ENCODE results near the gene FADS6. TPM values are rescaled to one million over a fixed set of nuclear protein-coding genes. Genes with fewer than 3 reads are reported as not detected.

Gene FADS6, protein sequence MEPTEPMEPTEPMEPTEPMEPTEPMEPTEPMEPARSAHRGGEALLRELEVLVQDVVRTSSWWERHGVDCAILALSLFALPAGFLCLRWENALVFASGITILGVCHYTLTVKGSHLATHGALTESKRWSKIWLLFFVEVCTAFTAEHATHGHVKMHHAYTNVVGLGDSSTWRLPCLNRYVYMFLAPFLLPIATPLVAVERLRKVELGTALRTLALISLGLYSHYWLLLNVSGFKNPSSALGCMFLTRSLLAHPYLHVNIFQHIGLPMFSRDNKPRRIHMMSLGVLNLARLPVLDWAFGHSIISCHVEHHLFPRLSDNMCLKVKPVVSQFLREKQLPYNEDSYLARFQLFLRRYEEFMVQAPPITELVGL
- total RNA-seq (2014; rRNA removed; shearing (Covaris generic)), result not detected in 2 replicates

DNA sequence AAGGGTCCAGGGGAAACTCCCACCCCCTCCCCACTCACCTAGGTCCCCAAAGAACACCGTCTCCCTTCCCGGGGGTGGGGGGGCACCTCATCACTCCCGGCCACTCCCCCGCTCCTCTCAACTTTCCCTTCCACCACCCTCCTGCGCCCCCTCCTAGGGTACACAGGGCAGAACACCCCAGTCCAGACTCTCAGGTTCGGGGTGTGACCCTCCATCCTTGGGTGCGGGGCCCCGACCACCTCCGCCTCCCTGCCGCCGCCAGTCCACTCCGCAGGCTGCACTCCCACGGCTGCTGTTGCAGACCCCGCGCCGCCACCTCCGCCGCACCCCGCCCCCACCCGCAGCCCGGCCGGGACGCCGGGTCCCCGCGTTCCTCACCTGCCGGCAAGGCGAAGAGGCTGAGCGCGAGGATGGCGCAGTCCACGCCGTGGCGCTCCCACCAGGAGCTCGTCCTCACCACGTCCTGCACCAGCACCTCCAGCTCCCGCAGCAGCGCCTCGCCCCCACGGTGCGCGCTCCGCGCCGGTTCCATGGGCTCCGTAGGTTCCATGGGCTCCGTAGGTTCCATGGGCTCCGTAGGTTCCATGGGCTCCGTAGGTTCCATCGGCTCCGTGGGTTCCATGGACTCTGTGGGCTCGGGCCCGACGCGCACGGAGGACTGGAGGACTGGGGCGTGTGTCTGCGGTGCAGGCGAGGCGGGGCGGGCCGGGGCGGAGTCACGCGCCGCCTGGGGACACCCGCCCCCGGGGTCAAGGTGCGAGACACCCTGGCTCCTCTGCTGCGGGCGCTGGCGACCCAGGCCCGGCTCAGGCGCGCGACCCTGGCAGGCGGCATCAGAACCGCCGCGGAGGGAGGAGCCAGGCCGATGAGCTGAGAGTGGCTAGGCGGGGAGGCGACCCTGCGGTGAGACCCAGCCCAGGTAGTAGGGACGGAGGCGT is at the start of gene FADS6:
Gene FADS6 (minus strand): TSS at position 660 of the 938 bp plus-strand sequence. CDS start 38 bp downstream, at position 622.
- DNase-seq (ENCODE audit: low spot score), result no peak

DNA sequence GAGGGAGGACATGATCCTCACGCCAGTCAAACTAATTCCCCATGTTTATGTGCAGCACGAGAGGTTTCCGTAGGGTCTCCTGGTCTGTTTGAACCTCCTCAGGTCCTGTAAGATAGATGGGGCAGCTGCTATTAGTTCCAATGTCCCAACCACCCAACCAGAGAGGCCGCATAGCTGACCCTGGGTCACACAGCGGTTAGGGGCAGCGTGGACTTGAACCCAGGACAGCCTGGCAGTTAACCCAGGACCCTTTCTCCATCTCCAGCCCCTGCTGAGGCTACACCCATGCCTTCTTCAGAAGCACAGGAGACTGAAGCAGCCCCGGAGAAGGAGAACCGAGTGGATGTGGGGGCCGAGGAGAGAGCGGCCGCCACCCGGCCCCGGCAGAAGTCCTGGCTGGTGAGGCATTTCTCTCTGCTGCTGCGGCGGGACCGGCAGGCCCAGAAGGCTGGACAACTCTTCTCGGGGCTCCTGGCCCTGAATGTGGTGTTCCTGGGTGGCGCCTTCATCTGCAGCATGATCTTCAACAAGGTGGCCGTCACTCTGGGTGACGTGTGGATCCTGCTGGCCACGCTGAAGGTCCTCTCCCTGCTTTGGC is 47.8 kb upstream of the FADS6 start:
- no peak for DNase-seq (ENCODE audit: low spot score)

DNA sequence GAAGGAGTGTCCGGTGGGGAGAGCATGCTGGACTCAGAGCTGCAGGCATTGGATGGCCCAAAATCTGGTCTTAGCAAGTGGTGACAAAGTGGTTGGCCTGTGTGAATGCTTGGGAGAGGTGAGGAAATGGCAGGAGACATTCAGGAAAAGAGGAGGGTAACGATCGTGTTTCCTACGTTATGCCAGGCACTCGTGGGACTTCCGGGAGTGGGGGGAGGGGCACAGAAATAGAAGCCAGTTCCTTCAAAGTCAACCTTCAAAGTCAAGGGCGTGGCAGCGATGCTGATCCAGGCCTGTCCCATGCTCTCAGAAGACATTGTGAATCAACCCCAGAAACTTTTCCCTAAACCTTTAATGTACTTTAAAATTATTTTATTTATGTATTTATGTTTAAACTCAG is 46.1 kb upstream of the FADS6 start:
- no peak for DNase-seq (ENCODE audit: low spot score)

DNA sequence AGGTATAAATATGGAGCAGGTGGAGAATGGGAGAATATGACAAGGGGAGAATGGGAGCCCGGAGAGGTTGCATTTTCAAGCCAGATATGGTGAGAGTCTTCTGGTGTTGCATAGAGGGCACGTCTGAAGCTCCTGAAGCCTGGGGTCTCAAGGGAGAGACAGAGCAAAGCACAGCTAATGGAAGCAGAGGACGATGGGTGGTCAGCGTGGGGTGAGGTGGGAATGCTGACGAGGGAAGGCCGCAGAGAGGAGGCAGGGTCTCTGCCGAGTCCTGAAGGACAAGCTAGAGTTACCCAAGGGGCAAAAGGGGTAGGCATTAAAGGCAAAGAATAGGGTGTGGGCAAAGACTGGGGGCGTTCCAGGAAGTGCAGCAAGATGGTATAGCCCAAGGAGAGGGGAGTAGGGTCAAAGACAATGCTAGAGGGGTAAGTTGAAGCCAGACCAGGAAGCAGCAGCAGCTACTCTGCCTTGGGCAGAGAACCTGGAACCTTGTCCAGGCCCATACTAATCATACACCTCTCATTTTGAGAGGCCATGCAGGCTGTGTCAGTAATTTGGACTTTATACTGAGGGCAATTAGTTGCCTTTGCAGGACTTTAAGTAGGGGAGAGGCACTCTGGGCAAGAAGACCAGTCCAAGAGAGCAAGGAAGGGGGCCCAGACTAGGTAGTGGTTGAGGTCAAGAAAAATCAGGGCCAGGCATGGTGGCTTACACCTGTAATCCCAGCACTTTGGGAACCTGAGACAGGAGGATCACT is 44.9 kb upstream of the FADS6 start:
- DNase-seq (ENCODE audit: low spot score), result no peak

DNA sequence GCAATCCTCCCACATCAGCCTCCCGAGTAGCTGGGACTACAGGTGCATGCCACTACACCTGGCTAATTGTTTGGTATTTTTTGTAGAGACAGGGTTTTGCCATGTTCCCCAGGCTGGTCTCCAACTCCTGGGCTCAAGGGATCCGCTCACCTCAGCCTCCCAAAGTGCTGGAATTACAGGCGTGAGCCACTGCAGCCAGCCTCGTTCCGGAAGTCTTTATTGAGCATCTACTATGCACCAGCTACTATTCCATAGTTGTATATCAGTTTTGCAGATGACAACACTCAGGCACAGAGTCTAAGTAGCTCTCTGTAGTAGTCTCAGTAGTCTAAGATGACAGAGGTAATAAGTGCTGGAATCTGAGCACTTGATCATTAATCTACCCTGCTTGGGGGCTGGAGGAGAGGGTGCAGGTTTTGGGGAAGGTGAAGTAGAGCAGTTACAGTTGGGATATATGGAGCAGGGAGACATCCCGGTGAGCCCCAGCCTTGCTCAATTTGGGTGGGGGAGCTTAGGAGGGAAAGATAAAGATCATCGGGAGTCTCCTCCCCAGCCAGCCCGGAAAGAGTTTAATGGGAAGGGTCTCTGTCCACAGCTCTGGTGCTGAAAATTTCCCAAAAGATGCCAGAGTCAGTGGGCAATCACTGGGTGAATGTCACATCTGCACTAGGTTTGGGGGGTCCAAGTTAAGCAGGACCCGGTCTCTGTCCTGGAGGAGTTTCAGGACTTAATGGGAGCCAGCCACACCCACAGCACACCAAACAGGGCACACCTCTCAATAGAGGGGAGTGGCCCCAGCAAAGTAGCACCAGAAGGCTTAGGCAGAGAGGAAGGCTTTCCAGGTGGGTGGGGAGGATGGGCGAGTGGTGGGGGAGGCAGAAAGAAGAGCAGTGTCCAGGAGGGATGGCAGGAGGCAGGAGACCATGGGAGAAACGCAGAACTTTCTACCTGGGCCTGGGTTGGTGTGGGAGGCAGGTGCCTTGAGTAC is 43.9 kb upstream of the FADS6 start:
- no peak for DNase-seq (ENCODE audit: low spot score)

DNA sequence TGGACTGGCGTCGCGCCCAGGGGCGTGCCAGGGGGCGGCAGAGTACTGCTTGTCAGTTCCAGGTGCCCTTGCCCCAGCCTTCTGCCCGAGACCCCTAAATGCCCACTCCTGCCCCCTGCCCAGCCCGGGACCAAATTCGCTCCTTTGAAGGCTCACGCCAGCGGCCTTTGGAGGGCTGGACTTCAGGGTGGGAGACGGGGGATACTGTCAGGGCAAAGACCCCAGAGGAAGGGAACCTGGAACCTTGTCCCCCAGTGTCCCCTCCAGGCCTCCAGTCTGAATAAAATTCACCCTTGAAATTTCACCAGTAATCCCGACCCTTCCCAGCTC is 43.0 kb upstream of the FADS6 start:
- DNase-seq (ENCODE audit: low spot score), result no peak

DNA sequence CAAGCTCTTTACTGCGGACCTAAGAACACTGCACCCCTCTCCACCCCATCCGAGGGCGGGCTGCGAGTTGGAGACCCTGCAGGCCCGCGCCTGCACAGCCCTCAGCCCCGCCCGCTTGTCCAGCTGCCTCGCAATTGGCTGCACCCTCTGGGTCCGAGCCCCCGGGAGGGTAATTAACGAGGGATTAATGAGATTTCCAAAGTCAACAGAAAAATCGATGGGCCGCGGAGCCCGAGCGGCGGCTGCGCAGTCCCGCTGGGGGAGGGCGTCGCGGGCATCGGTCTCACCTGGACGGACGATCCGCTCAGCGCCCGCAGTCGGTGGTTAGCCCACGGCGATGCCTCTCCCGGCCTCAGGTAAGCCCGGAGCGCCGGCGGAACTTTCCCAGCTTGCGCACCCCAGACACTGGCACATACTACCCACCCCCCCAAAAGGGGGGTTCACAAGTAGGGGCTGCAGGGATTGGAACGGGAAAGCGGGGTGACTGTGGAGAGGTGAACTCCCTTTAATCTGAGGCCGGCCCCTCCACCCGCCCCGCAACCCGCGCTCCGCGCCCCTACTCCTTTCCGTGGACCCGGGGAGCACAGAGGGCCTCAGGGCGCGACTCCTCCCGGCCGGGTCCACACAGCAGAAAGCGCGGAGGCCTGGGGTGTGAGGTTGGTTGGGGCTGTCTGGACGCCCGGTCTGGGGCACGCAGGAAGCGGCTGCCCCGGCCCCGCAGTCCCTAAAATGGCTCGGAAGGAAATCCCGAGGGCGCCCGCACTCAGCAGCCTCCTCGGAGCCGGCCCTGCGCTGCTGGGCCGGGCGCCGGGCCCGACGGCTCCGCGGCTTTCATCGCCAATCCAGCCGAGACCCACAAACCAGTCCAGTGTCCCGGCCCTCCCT is 42.4 kb upstream of the FADS6 start, which contains the start of gene OTOP3:
Gene OTOP3 (plus strand): TSS at position 314 of the 885 bp plus-strand sequence. CDS start 24 bp downstream, at position 338.
- DNase-seq (ENCODE audit: low spot score), result no peak

DNA sequence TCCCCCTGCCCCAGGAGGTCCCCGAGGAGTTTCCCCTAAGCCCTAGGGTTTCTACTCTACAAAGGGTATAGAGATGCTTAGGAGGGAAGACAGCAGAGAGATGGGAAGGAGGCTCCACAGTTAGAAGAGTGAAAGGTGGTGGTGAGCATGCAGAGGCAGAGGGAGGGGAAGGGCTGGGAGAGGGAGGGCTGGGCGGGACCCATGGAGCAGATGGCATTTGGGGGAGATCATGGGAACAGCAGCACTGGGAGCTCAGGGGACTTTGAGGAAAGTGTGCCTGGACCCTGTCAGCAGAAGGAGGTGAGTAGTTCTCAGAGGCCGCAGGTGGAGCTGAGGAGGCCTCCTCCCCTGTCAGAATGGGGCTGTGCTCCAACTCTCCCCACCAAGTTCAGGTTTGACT is 41.6 kb upstream of the FADS6 start:
- no peak for DNase-seq (ENCODE audit: low spot score)

DNA sequence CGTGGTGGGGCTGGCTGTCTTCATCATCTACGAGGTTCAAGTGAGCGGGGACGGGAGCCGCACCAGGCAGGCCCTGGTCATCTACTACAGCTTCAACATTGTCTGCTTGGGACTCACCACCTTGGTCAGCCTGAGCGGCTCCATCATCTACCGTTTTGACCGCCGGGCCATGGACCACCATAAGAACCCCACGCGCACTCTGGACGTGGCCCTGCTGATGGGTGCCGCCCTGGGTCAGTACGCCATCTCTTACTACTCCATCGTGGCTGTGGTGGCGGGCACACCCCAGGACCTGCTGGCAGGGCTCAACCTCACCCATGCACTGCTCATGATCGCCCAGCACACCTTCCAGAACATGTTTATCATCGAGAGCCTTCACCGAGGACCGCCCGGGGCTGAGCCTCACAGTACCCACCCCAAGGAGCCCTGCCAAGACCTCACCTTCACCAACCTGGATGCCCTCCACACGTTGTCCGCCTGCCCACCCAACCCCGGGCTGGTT is 37.2 kb upstream of the FADS6 start:
- no peak for DNase-seq (ENCODE audit: low spot score)

DNA sequence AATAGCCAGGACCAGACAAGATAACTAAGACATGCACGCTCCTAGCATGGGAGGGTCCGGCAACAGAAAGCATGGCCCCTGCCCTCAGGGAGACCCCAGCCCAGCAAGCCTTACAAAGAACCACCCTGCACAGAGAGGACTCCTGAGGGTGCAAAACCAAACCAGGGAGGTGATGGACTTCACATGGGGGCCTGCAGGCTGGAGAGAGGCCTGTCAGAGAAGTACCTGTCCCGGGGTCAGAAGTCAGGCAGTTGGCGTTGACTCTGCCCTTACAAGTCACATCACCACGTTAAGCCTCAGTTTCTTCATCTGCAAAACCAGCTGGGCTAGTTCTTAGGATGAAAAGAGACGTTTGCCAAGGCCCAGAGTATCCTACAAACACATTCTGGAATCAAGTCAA is 35.4 kb upstream of the FADS6 start:
- DNase-seq (ENCODE audit: low spot score), result no peak

DNA sequence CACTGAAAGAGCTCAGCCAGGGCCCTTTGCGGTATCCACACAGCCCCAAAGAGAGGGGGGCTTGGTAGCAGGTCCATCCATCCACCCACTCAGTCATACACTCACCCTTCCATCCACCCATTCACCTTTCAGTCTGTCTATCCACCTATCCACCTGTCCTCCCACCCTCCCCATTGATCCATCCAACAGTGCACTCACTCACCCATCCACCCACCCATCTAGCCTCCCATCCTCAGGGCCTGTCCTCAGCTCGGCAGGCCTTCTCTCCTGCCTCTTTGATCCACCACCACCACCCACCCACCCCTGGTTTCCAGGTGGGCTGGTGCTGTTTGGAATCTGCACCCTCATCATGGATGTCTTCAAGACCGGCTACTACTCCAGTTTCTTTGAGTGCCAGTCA is 31.8 kb upstream of the FADS6 start:
- no peak for DNase-seq (ENCODE audit: low spot score)

DNA sequence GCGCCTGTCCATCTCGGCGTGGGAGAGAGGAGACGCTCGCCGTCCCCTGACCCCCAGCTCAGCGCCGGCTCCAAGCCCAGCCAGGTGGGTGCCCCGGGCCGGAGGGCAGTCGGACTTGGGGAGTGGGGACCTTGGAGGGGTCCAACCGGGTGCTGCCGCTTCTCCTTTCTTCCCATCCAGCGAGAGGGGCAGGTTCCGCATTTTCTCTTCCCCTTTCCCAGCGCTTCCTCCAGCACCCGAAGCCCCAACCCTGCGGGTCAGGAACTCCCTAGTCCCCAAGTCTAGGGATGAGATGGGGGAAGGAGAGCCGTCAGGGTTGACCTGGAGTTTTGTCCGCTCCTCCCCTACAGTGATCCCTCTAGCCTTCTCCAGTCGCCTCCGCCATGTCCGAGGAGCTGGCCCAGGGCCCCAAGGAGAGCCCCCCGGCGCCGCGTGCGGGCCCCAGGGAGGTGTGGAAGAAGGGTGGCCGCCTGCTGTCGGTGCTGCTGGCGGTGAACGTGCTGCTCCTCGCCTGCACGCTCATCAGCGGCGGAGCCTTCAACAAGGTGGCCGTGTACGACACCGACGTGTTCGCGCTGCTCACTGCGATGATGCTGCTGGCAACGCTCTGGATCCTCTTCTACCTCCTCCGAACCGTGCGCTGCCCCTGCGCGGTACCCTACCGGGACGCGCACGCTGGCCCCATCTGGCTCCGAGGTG is 31.0 kb upstream of the FADS6 start, which contains the start of gene OTOP2:
Gene OTOP2 (plus strand): TSS at position 24 of the 699 bp plus-strand sequence. CDS start 360 bp downstream, at position 384.
- DNase-seq (ENCODE audit: low spot score), result no peak

DNA sequence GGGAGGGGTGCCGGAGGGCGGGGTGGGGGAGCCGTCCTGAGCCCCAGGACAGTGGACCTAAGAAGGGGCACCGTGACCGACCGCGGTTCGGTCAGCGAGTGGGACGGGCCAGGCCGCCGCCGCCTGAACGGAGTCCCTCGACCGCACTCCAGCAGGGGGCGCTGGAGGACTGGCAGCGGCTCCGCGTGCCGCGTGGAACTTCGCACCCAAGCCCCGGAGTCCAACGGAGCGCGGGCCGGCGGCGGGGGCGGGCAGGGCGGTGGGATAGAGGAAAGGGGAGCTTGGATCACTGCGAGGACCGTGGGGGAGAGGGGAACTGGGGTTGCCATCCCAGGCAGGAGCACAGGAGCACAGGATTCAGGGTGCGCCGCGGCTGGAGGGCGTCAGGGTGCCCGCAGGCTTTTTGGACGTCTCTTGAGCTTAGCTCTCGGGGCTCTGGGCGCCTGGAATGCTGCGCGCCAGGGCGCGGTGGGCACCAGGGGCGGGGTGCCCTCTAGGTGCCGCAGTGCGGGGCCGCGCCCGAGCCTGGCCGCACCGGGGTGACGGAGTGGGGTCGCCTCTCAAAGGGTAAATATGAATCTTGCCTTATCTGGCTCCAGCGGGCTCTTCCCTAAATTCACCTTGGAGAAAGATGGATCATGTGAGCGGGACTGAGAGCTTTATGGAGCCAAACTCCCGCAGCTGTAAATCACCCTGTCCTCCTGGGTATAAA is 30.3 kb upstream of the FADS6 start:
- DNase-seq (ENCODE audit: low spot score), result peak; percentile 51

DNA sequence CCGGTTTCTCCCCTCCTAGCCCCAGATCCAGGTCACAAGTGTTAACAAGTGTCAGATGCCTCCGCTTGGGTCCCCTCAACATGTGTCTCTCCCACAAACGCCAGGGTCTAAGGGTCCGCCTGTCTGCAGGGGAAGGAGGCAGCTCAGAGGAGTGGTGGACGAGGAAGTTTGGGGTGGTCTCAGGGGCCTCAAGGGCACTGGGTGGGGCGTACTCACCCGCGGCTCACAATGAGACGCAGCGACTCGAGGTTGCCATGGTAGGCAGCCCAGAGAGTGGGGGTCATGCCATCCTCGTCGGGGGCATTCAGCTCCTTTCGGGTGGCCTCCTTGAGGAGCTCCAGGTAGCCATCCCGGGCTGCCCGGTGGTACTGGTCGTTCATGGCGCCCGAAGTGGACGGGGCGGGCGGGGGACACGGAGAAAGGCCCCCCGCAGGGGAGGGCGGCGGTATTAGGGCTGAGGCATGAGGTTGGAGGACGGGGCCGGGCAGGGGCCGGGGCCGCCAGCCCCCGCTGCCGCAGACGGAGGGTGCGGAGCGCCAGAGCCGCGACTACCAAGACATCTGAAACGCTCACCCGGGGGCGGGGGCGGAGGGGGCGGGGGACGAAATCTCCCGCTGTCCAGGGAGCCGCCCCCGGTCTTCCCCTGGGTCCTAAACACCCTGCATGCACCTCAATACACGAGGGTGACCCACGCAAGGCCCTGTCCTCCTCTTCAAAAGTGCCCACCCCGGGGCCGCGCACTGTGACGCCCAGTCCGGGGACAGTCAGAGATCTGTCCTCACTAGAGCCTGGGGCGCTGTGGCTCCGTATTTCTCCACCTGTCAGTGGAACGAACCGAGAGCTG is 29.5 kb upstream of the FADS6 start, which contains the start of gene USH1G:
Gene USH1G (minus strand): TSS at position 562 of the 844 bp plus-strand sequence. CDS start 182 bp downstream, at position 380.
- no peak for DNase-seq (ENCODE audit: low spot score)

DNA sequence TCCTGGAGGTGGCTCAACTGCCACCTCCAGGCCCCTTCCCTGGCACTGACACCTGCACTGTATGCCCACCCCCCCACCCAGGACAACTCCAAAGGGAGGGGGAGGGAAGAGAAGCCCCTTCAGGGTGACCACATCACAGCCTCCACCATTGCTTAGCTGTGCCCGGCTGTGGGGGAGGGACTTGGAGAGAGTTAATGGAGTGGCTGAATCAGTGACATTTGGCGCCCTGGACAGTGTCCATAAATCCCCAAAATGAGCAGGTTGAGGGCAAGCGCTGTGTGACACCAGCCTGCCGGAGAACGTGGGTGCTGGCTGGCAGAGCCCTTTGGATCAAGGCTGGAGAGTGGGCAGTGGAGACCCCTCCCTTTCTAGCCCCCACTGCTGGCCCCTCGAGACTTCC is 28.7 kb upstream of the FADS6 start:
- no peak for DNase-seq (ENCODE audit: low spot score)

DNA sequence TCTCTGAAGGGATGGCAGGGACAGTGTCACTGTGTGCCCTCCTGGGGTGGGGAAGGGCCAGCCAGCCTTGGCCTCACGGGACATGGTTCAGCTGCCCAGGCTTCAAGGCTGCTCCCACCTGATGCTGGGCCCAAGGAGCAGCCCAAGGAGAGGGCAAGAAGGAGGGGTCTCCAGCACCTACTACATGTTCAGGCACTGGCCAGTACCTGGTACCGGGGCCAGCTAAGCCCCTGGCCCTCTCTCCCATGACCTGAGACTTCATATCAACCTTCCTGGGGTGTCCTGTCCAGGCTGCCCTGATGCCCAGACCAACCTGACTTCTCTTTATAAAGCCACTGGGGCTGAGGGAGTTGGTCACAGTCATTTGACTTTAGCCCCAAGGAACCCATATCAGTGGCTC is 28.3 kb upstream of the FADS6 start:
- no peak for DNase-seq (ENCODE audit: low spot score)
